OCI-LY3 (cell line): ENCODE measurements around the gene PPP6R1.

ENCODE experiments used
- CTCF ChIP-seq: fragments of 200-600, 300-600 bp; sonication (generic); IDR thresholded peaks from 2 replicates; pipeline ENCODE4 v1.5.1; 2014; ENCODE audit warnings: antibody characterized with exemption, low read length, low read depth
- EZH2phosphoT487 ChIP-seq: fragments of 200-600 bp; shearing (Covaris generic); IDR thresholded peaks from 2 replicates; pipeline ENCODE4 v1.6.1; 2018; ENCODE audit warnings: antibody characterized with exemption, mixed run types, low read depth

- TF ChIP-seq CTCF: no peak
- TF ChIP-seq EZH2phosphoT487: no peak
These were observed 38.3 kb downstream of the PPP6R1 start for GRCh38 chr19:55220525-55220924.
